ENCODE data around the gene SLC43A2. TPM values are rescaled to one million over a fixed set of nuclear protein-coding genes. Genes with fewer than 3 reads are reported as not detected.
"Not testable (repeated sequence)": the region's sequence is repeated elsewhere in the genome, so short reads cannot be mapped to it uniquely, and the experiment has no call there.

Gene SLC43A2
- total RNA-seq, 4 donors from 2014 or later: 3.6 to 15.6 (median 6.8) TPM

DNA sequence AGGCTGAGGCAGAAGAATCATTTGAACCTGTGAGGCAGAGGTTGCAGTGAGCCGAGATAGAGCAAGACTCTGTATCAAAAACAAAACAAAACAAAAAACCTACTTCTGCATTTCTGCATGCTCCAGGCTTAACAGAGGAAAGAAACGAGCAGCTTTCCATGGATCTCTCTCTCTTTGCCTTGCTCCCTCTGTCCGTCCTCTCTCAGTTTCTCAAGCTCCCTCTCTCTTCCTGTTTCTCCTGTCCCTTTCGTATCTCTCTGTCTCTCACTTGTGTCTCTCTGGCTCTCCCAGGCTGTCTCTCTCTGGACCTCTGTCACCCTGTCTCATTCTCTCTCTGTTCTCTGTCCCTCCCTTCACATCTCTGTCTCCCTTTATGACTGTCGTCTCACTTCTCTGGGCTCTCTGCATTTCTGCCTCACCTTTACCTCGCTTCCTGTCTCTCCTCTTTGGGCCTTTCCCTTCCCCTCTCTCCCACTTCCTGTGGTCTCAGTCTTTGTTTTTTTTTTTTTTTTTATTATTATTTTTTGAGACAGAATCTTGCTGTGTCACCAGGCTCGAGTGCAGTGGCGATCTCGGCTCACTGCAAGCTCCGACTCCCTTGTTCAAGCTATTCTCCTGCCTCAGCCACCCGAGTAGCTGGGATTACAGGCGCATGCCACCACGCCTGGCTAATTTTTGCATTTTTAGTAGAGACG is 62.0 kb downstream of the SLC43A2 start:
- Histone ChIP-seq H3K36me3 (no peaks in the 10 kb centered on the region), H3K4me3 (no peak overlapping the region), H3K27me3 (no peaks in the 10 kb centered on the region), H3K4me1 (peaks cover 0 to 4% of the 10 kb centered on the region in 2 donors), H3K9me3 (no peaks in the 10 kb centered on the region), H3K27ac (no peak overlapping the region)
- intact Hi-C loops (cut with DNase I; ENCODE audit: low total_unique reads): no loop called here
- TF ChIP-seq, protein P1, sequence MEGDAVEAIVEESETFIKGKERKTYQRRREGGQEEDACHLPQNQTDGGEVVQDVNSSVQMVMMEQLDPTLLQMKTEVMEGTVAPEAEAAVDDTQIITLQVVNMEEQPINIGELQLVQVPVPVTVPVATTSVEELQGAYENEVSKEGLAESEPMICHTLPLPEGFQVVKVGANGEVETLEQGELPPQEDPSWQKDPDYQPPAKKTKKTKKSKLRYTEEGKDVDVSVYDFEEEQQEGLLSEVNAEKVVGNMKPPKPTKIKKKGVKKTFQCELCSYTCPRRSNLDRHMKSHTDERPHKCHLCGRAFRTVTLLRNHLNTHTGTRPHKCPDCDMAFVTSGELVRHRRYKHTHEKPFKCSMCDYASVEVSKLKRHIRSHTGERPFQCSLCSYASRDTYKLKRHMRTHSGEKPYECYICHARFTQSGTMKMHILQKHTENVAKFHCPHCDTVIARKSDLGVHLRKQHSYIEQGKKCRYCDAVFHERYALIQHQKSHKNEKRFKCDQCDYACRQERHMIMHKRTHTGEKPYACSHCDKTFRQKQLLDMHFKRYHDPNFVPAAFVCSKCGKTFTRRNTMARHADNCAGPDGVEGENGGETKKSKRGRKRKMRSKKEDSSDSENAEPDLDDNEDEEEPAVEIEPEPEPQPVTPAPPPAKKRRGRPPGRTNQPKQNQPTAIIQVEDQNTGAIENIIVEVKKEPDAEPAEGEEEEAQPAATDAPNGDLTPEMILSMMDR (IDR thresholded peaks at IDR 0.05): no peak
- no peak for TF ChIP-seq POLR2A (IDR thresholded peaks at IDR 0.05)
- no peak for DNase-seq

GRCh38 chr17:1565877-1566276 is 62.8 kb downstream of the SLC43A2 start:
- no peak for DNase-seq
- H3K4me3 ChIP-seq: no peak overlapping the region
- intact Hi-C loops (cut with DNase I; ENCODE audit: low total_unique reads): no loop called here
- no peaks in the 10 kb centered on the region for H3K9me3 ChIP-seq
- H3K27me3 ChIP-seq: no peaks in the 10 kb centered on the region
- TF ChIP-seq POLR2A (IDR thresholded peaks at IDR 0.05): no peak
- TF ChIP-seq, protein P1 (IDR thresholded peaks at IDR 0.05): no peak
- H3K36me3 ChIP-seq: no peaks in the 10 kb centered on the region
- no peak overlapping the region for H3K27ac ChIP-seq
- peaks cover 0 to 11% of the 10 kb centered on the region in 2 donors for H3K4me1 ChIP-seq

- no peak overlapping the region for H3K4me3 ChIP-seq
- DNase-seq: no peak
- intact Hi-C loops (cut with DNase I; ENCODE audit: low total_unique reads): no loop called here
Observed at GRCh38 chr17:1563786-1564613, 64.6 kb downstream of the SLC43A2 start.

GRCh38 chr17:1563471-1563785 is 65.2 kb downstream of the SLC43A2 start:
- H3K36me3 ChIP-seq; H3K27ac ChIP-seq; DNase-seq; intact Hi-C loops (cut with DNase I; ENCODE audit: low total_unique reads); H3K4me3 ChIP-seq; H3K9me3 ChIP-seq; H3K27me3 ChIP-seq: not testable (repeated sequence)
- H3K4me1 ChIP-seq: peaks cover 0 to 18% of the 10 kb centered on the region in 2 donors

More at GRCh38 chr17:1563786-1564613, 64.6 kb downstream of the SLC43A2 start:
- H3K36me3 ChIP-seq: no peaks in the 10 kb centered on the region
- H3K9me3 ChIP-seq: no peaks in the 10 kb centered on the region
- no peak overlapping the region for H3K27ac ChIP-seq
- H3K27me3 ChIP-seq: no peaks in the 10 kb centered on the region
- H3K4me1 ChIP-seq: peaks cover 0 to 18% of the 10 kb centered on the region in 2 donors
- no peak for TF ChIP-seq POLR2A (IDR thresholded peaks at IDR 0.05)
- TF ChIP-seq, protein P1 (IDR thresholded peaks at IDR 0.05): no peak

- Histone ChIP-seq H3K4me1 (peaks cover 0 to 21% of the 10 kb centered on the region in 2 donors), H3K4me3 (peak overlapping the region; percentile 52 to 94), H3K36me3 (no peaks in the 10 kb centered on the region), H3K27ac (peak overlapping the region; percentile 78 to 90), H3K27me3 (no peaks in the 10 kb centered on the region), H3K9me3 (no peaks in the 10 kb centered on the region)
- peak in 1 of 2 donors; percentile 40 for DNase-seq
- intact Hi-C loops (cut with DNase I; ENCODE audit: low total_unique reads): no loop called here
- no peak for TF ChIP-seq POLR2A (IDR thresholded peaks at IDR 0.05)
- TF ChIP-seq, protein P1 (IDR thresholded peaks at IDR 0.05): no peak
Observed at GRCh38 chr17:1562176-1562643, 66.4 kb downstream of the SLC43A2 start.
